Measurements from ENCODE around the gene RUSC1. TPM values are rescaled to one million over a fixed set of nuclear protein-coding genes. Genes with fewer than 3 reads are reported as not detected.

Gene RUSC1
- total and polyA plus RNA-seq, 2 of the 8 experiments (the other 6 are each of a cell fraction or from before 2014, with no cell fraction given): 54.6 to 90.4 TPM

GRCh38 chr1:155284476-155284875 is 36.2 kb upstream of the RUSC1 start:
- Histone ChIP-seq H3K23ac (ENCODE audit: insufficient read length) (no peak overlapping the region), H2AK5ac (ENCODE audit: low read depth, low read length) (0 out of 2 replicates have a peak overlapping the region, but pooled peaks have one; percentile 39), H4K5ac (ENCODE audit: insufficient read length, low read depth, low read length) (no peak overlapping the region), H3K9ac (replicated peaks in 1 of 4; ENCODE audit: extremely low read depth in 1 of 4, low read depth in 3 of 4, low read length in 3 of 4) (no peak overlapping the region), H2BK12ac (ENCODE audit: low read depth, low read length) (no peak overlapping the region), H3K4ac (replicated peaks; ENCODE audit: insufficient read length, low read depth, low read length) (no peak overlapping the region), H4K91ac (replicated peaks; ENCODE audit: insufficient read length, low read length) (no peak overlapping the region), H2BK5ac (ENCODE audit: low read depth, low read length) (no peak overlapping the region; the same call in 1 of the 2 replicates), H2AFZ (ENCODE audit: low read length) (no peak overlapping the region), H3K79me2 (ENCODE audit: control insufficient read depth in 1 of 2, insufficient read depth in 2 of 2, low read length in 2 of 2) (no peaks in the 10 kb centered on the region), H3K4me2 (ENCODE audit: insufficient read depth in 1 of 2, low read depth in 2 of 2, low read length in 2 of 2) (no peak overlapping the region), H3K79me1 (ENCODE audit: low read depth, low read length) (no peaks in the 10 kb centered on the region), H3K9me3 (ENCODE audit: insufficient read depth in 2 of 2, low read depth in 1 of 2, low read length in 1 of 2) (no peaks in the 10 kb centered on the region), H4K8ac (ENCODE audit: extremely low read depth, insufficient read depth, low read length) (no peak overlapping the region), H3K14ac (ENCODE audit: insufficient read length) (no peak overlapping the region), H3K4me3 (ENCODE audit: extremely low read depth in 1 of 4, insufficient read depth in 2 of 4, low read depth in 3 of 4, low read length in 4 of 4) (no peak overlapping the region), H4K20me1 (replicated peaks in 1 of 2; ENCODE audit: control insufficient read depth in 1 of 2, insufficient read depth in 2 of 2, low read length in 2 of 2) (no peaks in the 10 kb centered on the region), H3K4me1 (replicated peaks in 1 of 4; ENCODE audit: control insufficient read depth in 3 of 4, insufficient read depth in 4 of 4, low read length in 3 of 4) (peaks cover 0 to 2% (median 0%) of the 10 kb centered on the region in 4 experiments; a peak in 2 of 7 replicates), H2BK20ac (ENCODE audit: low read length) (no peak overlapping the region), H2BK120ac (replicated peaks; ENCODE audit: low read depth, low read length) (no peak overlapping the region), H2BK15ac (ENCODE audit: low read length) (0 out of 2 replicates have a peak overlapping the region, but pooled peaks have one; percentile 5), H3K18ac (ENCODE audit: extremely low read depth, low read length) (no peak overlapping the region), H3K56ac (replicated peaks; ENCODE audit: insufficient read length, low read depth, low read length) (no peak overlapping the region), H3K36me3 (ENCODE audit: control insufficient read depth in 2 of 4, insufficient read depth in 4 of 4, low read length in 3 of 4) (no peaks in the 10 kb centered on the region; a peak in 1 of 8 replicates), H3K27ac (ENCODE audit: low read depth, low read length) (no peak overlapping the region), H3K23me2 (ENCODE audit: low read depth, low read length) (no peaks in the 10 kb centered on the region), H3K27me3 (replicated peaks in 1 of 4; ENCODE audit: control insufficient read depth in 3 of 4, extremely low read depth in 1 of 4, insufficient read depth in 3 of 4, low read length in 3 of 4) (no peaks in the 10 kb centered on the region)
- FAIRE-seq: no peak
- POLR2A ChIA-PET (ENCODE audit: partially characterized antibody): interaction anchor here (1.0 to 2.0 kb wide), 5 partner anchors 11 to 40 kb away, joined by 3 to 6 read pairs (median 4); partner anchors contain the start of genes CLK2 and RUSC1
- TF ChIP-seq RNF2 (IDR thresholded peaks at IDR 0.05; ENCODE audit: borderline replicate concordance, low read depth, low read length, missing control alignments, poor library complexity, severe bottlenecking) (no peak), HDAC2 (IDR thresholded peaks at IDR 0.05; ENCODE audit: borderline replicate concordance in 1 of 2, low read depth in 2 of 2, low read length in 2 of 2) (no peak), MAFK (IDR thresholded peaks at IDR 0.05; ENCODE audit: low read depth, low read length) (no peak), RAD21 (IDR thresholded peaks at IDR 0.05 in 1 of 2, conservative IDR thresholded peaks at IDR 0.05 in 1 of 2; ENCODE audit: low read depth in 2 of 2, low read length in 2 of 2) (no peak), SIN3A (conservative IDR thresholded peaks at IDR 0.05 in 1 of 2, IDR thresholded peaks at IDR 0.05 in 1 of 2; ENCODE audit: low read depth in 1 of 2, low read length in 2 of 2) (no peak), RBBP5 (IDR thresholded peaks at IDR 0.05; ENCODE audit: borderline replicate concordance, low read depth, low read length) (no peak), EZH2 (IDR thresholded peaks at IDR 0.05; ENCODE audit: low read depth, low read length, severe bottlenecking) (no peak), JUN (IDR thresholded peaks at IDR 0.05; ENCODE audit: low read depth, low read length) (no peak), GTF2F1 (IDR thresholded peaks at IDR 0.05; ENCODE audit: borderline replicate concordance, low read depth, low read length) (no peak)
- no peak for DNase-seq (ENCODE audit: low read depth in 1 of 2, low spot score in 2 of 2)
- WGBS, 2 experiments (ENCODE audit: extremely low coverage in 1 of 2, insufficient coverage in 1 of 2, insufficient read length in 1 of 2, insufficient replicate concordance in 2 of 2, low coverage in 1 of 2, low lambda C conversion rate in 2 of 2, missing lambda C conversion rate in 1 of 2): 93% methylated on average over 12 of the region's 12 CpGs; no CpG with 5 or more reads in 1 of the 2 experiments
- CTCF ChIA-PET (ENCODE audit: partially characterized antibody): interaction anchor here (0.6 to 8.4 kb wide), 6 partner anchors 11 to 287 kb away, joined by 3 to 79 read pairs (median 4); partner anchors contain the start of genes CLK2 and FDPS
